Measurements from ENCODE around the gene GTSE1. TPM values are rescaled to one million over a fixed set of nuclear protein-coding genes. Genes with fewer than 3 reads are reported as not detected.

The GTSE1 gene
- total RNA-seq, 1 donor from 2014 or later, result 0.95 TPM

- ATAC-seq (ENCODE audit: low read depth), result no peak
- TF ChIP-seq CTCF (IDR thresholded peaks at IDR 0.05), result no peak
- H3K9me3 Mint-ChIP-seq, result no peaks in the 10 kb centered on the region
- intact Hi-C loops (cut with micrococcal nuclease), result no loop called here
- peaks cover 92% of the 10 kb centered on the region for H3K36me3 Mint-ChIP-seq (ENCODE audit: low read depth)
- peaks cover 3% of the 10 kb centered on the region for H3K4me1 Mint-ChIP-seq
- no peak for DNase-seq
- no peaks in the 10 kb centered on the region for H3K27me3 Mint-ChIP-seq
- CTCF ChIA-PET, result no interaction called here
- H3K4me3 Mint-ChIP-seq, result no peak overlapping the region
- H3K27ac Mint-ChIP-seq, result no peak overlapping the region
- POLR2A ChIA-PET, result no interaction called here
Measured at GRCh38 chr22:46346680-46347405, 50.2 kb downstream of the GTSE1 start.

DNA sequence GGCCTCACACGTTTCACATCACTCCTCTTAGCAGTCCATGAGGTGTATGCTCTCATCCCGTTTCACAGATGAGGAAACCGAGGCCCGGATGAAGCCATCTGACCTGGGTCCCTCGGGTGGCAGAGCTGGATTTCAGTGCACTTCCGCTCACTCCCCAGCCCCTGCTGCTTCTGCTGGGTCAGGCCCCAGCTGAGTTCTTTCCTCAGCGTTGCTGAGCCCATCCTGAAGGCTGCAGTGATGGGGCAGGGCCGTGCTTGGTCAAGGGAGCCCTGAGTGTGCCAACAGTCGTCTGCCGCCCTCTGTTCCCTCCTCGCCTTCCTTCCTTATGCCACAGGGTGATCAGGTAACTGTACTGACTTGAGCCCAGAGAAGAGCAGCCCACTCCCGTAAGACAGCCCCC is 51.0 kb downstream of the GTSE1 start:
- Mint-ChIP-seq H3K9me3 (no peaks in the 10 kb centered on the region), H3K27ac (no peak overlapping the region), H3K4me1 (peaks cover 4% of the 10 kb centered on the region), H3K27me3 (no peaks in the 10 kb centered on the region), H3K36me3 (ENCODE audit: low read depth) (peaks cover 93% of the 10 kb centered on the region), H3K4me3 (no peak overlapping the region)
- ChIA-PET CTCF (no interaction called here), POLR2A (no interaction called here)
- no peak for TF ChIP-seq CTCF (IDR thresholded peaks at IDR 0.05)
- intact Hi-C loops (cut with micrococcal nuclease), result no loop called here
- ATAC-seq (ENCODE audit: low read depth), result no peak
- DNase-seq, result no peak

- TF ChIP-seq CTCF (IDR thresholded peaks at IDR 0.05), result no peak
- DNase-seq (no peak), ATAC-seq (ENCODE audit: low read depth) (no peak)
- ChIA-PET POLR2A (no interaction called here), CTCF (no interaction called here)
- H3K9me3 Mint-ChIP-seq, result no peaks in the 10 kb centered on the region
- H3K36me3 Mint-ChIP-seq (ENCODE audit: low read depth), result peaks cover 93% of the 10 kb centered on the region
- no peak overlapping the region for H3K27ac Mint-ChIP-seq
- intact Hi-C loops (cut with micrococcal nuclease), result no loop called here
- no peak overlapping the region for H3K4me3 Mint-ChIP-seq
- H3K27me3 Mint-ChIP-seq, result no peaks in the 10 kb centered on the region
- H3K4me1 Mint-ChIP-seq, result peaks cover 9% of the 10 kb centered on the region
Measured at GRCh38 chr22:46348099-46348695, 51.5 kb downstream of the GTSE1 start.

DNA sequence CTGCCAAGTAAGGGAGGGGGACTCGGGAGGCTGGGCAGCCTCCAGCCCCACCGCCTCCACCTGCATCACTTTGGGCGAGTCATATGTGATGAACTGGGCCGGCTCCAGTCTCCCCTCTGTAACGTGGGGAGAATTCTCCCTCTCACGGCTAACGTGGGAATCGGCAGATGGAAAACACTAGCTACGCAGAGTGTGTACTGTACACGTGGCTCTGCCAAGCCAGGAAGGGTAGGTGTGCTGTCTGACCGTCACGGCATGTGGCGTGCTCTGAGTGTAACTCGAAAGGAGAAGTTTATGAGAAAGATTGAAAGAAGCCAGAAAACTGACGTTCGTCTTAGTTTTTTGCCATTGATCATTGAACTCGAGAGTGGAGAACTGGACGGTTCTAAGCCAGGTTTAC is 52.6 kb downstream of the GTSE1 start:
- H3K9me3 Mint-ChIP-seq, result no peaks in the 10 kb centered on the region
- no peaks in the 10 kb centered on the region for H3K27me3 Mint-ChIP-seq
- H3K27ac Mint-ChIP-seq, result no peak overlapping the region
- ChIA-PET POLR2A (no interaction called here), CTCF (no interaction called here)
- intact Hi-C loops (cut with micrococcal nuclease), result no loop called here
- no peak for TF ChIP-seq CTCF (IDR thresholded peaks at IDR 0.05)
- DNase-seq, result no peak
- peaks cover 12% of the 10 kb centered on the region for H3K4me1 Mint-ChIP-seq
- H3K4me3 Mint-ChIP-seq, result no peak overlapping the region
- ATAC-seq (ENCODE audit: low read depth), result no peak
- peaks cover 92% of the 10 kb centered on the region for H3K36me3 Mint-ChIP-seq (ENCODE audit: low read depth)

GRCh38 chr22:46349681-46350080 is 53.0 kb downstream of the GTSE1 start:
- intact Hi-C loops (cut with micrococcal nuclease), result no loop called here
- Mint-ChIP-seq H3K27ac (no peak overlapping the region), H3K27me3 (no peaks in the 10 kb centered on the region), H3K4me1 (peaks cover 12% of the 10 kb centered on the region), H3K9me3 (no peaks in the 10 kb centered on the region), H3K4me3 (no peak overlapping the region), H3K36me3 (ENCODE audit: low read depth) (peaks cover 92% of the 10 kb centered on the region)
- DNase-seq (no peak), ATAC-seq (ENCODE audit: low read depth) (no peak)
- ChIA-PET POLR2A (no interaction called here), CTCF (no interaction called here)
- TF ChIP-seq CTCF (IDR thresholded peaks at IDR 0.05), result no peak

Data from activated B cell treated with CpG ODN at 0.5 μM for 24 hours (primary cell).